Lower leg skin (tissue), 4 donors: Measurements from ENCODE around the gene TMEM154. TPM values are rescaled to one million over a fixed set of nuclear protein-coding genes. Genes with fewer than 3 reads are reported as not detected.

Experiments
- DNase-seq, 2 donors: peaks; one replicate each; pipeline ENCODE4 v3.0.0-alpha.2; 2019; ENCODE audit warnings: low spot score in 2 of 2
- H3K4me3 ChIP-seq: fragments of 200-600 bp; sonication (generic); 2 replicates; pipeline ENCODE4 v1.5.1; 2017; ENCODE audit warnings: mild to moderate bottlenecking, low read depth; ENCODE audit not compliant: poor library complexity, severe bottlenecking
- POLR2A ChIP-seq, 2 donors: fragments of 450-650 bp; IDR thresholded peaks; one replicate each; pipeline ENCODE4 v1.6.1; 2016 to 2017; ENCODE audit warnings: antibody characterized with exemption in 2 of 2, mild to moderate bottlenecking in 1 of 2, moderate library complexity in 1 of 2
- WGBS, 2 donors: methylation state at CpG; one replicate each; pipeline ENCODE4 v1.1.5; 2018; 5-methylcytosine and 5-hydroxymethylcytosine counted together
- intact Hi-C: fragments of 100-400 bp; cut with DNase I; formaldehyde crosslinking; loops from one replicate; pipeline ENCODE4 v1.15.0; 2023; ENCODE audit warnings: low total_unique reads
- total RNA-seq, 4 donors: library from RNA; depleted of rRNA; stranded (reverse); fragments of >200 nt; gene quantifications; one replicate each; pipeline ENCODE4 v1.1.0, GENCODE V29; 2016
- TF ChIP-seq, protein P1 (sequence below), 3 donors: fragments of 450-650 bp; IDR thresholded peaks; one replicate each; pipeline ENCODE4 v1.5.1; 2016; ENCODE audit warnings: antibody characterized with exemption in 3 of 3, mild to moderate bottlenecking in 3 of 3, moderate library complexity in 2 of 3

Gene TMEM154
- total RNA-seq, 4 donors from 2014 or later, result 73.1 to 139 (median 97.5) TPM

DNA sequence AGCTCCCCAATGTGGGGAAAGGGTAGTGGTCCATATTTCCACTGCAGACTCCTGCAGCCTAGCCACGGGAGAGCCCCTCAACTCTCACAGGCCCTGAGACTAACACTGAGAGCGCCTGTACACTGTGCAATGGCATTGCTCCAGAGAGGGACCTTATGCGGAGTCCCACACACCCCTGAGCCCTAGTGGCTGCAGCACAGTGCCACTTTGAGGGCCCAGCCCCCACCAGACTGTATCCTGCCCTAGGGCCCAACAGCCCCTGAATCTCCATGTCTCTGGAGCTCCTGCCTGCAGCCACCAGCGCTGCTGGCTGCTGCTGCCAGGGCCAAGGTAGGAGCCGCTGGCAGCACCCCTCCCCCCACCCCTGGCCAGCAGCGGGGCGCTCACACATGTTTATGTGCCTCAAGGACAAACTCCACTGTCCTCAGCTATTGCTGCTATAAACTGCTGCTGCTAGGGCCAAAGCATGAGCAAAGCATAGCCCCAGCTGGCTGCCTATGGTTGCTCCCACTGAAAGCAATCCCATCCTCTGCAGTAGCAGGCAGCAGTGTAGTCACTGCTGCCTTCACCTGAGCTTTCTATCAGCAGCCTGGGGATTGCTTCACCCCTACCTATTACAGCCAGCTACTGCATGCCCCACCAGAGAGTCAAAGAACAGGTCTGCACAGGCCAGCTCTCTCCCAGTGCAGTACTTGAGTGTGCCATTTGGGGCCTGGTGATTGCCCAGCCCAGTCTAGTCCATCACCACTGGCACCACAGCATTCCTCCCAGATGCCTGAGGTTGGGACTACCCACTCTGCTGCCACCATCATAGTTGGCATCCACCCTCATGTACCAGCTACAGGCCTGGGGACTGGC lies 24.3 kb downstream of the TMEM154 start:
- TF ChIP-seq, protein P1, sequence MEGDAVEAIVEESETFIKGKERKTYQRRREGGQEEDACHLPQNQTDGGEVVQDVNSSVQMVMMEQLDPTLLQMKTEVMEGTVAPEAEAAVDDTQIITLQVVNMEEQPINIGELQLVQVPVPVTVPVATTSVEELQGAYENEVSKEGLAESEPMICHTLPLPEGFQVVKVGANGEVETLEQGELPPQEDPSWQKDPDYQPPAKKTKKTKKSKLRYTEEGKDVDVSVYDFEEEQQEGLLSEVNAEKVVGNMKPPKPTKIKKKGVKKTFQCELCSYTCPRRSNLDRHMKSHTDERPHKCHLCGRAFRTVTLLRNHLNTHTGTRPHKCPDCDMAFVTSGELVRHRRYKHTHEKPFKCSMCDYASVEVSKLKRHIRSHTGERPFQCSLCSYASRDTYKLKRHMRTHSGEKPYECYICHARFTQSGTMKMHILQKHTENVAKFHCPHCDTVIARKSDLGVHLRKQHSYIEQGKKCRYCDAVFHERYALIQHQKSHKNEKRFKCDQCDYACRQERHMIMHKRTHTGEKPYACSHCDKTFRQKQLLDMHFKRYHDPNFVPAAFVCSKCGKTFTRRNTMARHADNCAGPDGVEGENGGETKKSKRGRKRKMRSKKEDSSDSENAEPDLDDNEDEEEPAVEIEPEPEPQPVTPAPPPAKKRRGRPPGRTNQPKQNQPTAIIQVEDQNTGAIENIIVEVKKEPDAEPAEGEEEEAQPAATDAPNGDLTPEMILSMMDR (IDR thresholded peaks at IDR 0.05), result no peak
- TF ChIP-seq POLR2A (IDR thresholded peaks at IDR 0.05), result no peak
- intact Hi-C loops, result no loop called here
- 75 to 81% methylated on average over 4 of the region's 7 CpGs for WGBS, 2 donors
- no peak for DNase-seq
- H3K4me3 ChIP-seq, result no peak overlapping the region

DNA sequence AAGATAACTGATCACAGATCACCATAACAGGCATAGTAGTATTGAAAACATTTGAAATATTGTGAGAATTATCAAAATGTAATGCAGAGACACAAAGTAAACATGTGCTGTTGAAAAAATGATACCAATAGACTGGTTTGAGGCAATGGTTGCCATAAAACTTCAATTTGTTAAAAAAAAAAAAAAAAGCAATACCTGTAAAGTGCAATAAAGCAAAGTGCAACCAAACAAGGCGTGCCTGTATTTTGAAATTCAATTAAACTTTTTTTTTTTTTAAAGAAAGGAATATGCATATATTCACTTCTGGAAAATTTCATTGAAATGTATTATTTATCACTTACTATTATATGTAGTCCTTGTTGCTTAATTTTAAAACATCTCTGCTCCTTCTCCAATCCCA lies 27.7 kb downstream of the TMEM154 start:
- DNase-seq, result no peak
- no peak overlapping the region for H3K4me3 ChIP-seq
- intact Hi-C loops, result no loop called here
- WGBS, 2 donors, result 85 to 92% methylated on average over 1 of the region's 1 CpG
- no peak for TF ChIP-seq POLR2A (IDR thresholded peaks at IDR 0.05)
- TF ChIP-seq, protein P1 (IDR thresholded peaks at IDR 0.05), result no peak

DNA sequence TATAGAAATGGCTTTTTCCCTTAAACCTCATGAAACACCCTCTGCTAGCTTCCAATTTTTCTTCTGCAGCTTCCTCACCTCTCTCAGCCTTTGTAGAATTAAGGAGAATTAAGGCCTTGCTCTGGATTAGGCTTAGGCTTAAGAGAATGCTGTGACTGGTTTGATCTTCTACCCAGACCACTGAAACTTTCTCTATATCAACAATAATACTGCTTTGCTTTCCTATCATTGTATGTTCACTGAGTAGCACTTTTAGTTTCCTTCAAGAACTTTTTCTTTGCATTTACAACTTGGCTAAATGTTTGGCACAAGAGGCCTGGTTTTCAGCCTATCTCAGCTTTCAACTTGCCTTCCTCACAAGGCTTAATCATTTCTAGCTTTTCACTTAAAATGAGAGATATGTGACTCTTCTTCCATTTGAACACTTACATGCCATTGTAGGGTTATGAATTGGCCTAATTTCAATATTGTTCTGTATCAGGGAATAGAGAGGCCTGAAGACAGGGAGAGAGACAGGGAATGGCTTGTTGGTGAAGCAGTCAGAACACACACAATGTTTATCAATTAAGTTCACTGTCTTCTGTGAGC lies 28.2 kb downstream of the TMEM154 start:
- intact Hi-C loops, result no loop called here
- no peak for DNase-seq
- no peak overlapping the region for H3K4me3 ChIP-seq
- TF ChIP-seq, protein P1 (IDR thresholded peaks at IDR 0.05), result no peak
- no peak for TF ChIP-seq POLR2A (IDR thresholded peaks at IDR 0.05)

DNA sequence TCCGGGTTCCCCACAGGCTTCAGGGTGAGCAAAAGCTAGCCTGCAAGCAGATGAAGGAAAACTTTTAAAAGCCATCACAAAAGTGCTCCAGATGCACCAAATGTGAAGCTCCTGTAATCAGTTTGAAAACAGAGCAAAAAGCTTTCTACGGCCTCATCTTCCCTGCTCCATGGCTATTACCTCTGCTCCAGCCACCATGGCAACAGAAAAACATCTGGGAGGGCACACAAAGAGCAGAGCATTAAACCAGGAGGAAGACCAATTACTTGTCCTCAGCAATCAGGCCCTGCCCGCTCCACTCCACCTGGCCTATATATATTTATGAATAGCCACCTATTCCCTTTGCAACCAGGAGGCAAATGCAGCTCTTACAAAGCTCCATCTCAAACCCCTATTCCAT lies 33.6 kb downstream of the TMEM154 start:
- DNase-seq, result no peak
- no peak for TF ChIP-seq POLR2A (IDR thresholded peaks at IDR 0.05)
- intact Hi-C loops, result loop anchor here (10.0 kb wide), 1 partner anchor 151 kb away; no protein-coding TSS in a partner anchor
- WGBS, 2 donors, result 88 to 90% methylated on average over 3 of the region's 3 CpGs
- no peak overlapping the region for H3K4me3 ChIP-seq

DNA sequence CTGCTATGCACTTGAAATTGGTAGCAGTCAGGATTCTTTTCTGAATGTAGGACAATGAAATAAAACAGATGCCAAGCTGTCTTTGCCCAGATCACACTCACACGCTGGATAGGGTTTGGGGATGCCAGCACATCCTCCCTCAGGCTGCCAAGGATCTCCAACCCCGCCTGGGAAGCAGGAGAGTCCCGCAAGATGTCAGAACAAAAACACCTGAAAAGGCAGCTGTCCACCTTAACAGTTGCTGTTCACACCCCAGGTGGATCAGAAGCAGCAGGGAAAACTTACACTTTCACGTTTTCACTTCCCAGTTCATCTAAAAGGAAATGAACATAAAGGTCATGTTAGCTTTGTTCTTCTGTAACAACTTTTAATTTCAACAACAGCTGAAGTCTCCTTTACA lies 35.7 kb downstream of the TMEM154 start:
- DNase-seq, result no peak
- 45 to 52% methylated on average over 4 of the region's 4 CpGs for WGBS, 2 donors
- H3K4me3 ChIP-seq, result no peak overlapping the region
- TF ChIP-seq POLR2A (IDR thresholded peaks at IDR 0.05), result no peak
- TF ChIP-seq, protein P1 (IDR thresholded peaks at IDR 0.05), result no peak
- intact Hi-C loops, result loop anchor here (10.0 kb wide), 1 partner anchor 149 kb away; no protein-coding TSS in a partner anchor
